SK-N-SH treated with all-trans-retinoic acid at 6 μM for 48 hours (cell line): ENCODE results near the gene DMD.

Experiments used
- ARNTL ChIP-seq: fragments of 450-650 bp; formaldehyde crosslinking; IDR thresholded peaks from 2 replicates; pipeline ENCODE4 v1.5.0; 2020; ENCODE audit warnings: low read depth, mild to moderate bottlenecking, moderate library complexity, borderline replicate concordance
- BACH2 ChIP-seq: fragments of 250-450 bp; sonication (Bioruptor Pico); IDR thresholded peaks from 2 replicates; pipeline ENCODE4 v1.9.0; 2021; ENCODE audit warnings: mild to moderate bottlenecking, borderline replicate concordance
- CSRNP3 ChIP-seq: fragments of 250-450 bp; sonication (Bioruptor Pico); IDR thresholded peaks from 2 replicates; pipeline ENCODE4 v1.5.1; 2021; ENCODE audit warnings: mild to moderate bottlenecking, moderate library complexity
- ESRRG ChIP-seq: fragments of 250-450 bp; sonication (Bioruptor Pico); IDR thresholded peaks from 2 replicates; pipeline ENCODE4 v1.6.1; 2021; ENCODE audit warnings: mild to moderate bottlenecking
- PATZ1 ChIP-seq: fragments of 250-450 bp; sonication (Bioruptor Pico); IDR thresholded peaks from 2 replicates; pipeline ENCODE4 v1.8.0; 2020; ENCODE audit warnings: mild to moderate bottlenecking, moderate library complexity, borderline replicate concordance
- PPARA ChIP-seq: fragments of 250-450 bp; sonication (Bioruptor Pico); IDR thresholded peaks from 2 replicates; pipeline ENCODE4 v1.5.0; 2020; ENCODE audit warnings: mild to moderate bottlenecking, borderline replicate concordance
- RARB ChIP-seq: fragments of 250-450 bp; sonication (Bioruptor Pico); IDR thresholded peaks from 2 replicates; pipeline ENCODE4 v1.8.0; 2021; ENCODE audit warnings: mild to moderate bottlenecking, moderate library complexity
- TCF4 ChIP-seq: fragments of 250-450 bp; sonication (Bioruptor Pico); IDR thresholded peaks from 2 replicates; pipeline ENCODE4 v1.8.0; 2021; ENCODE audit warnings: mild to moderate bottlenecking, moderate library complexity, borderline replicate concordance
- TOX ChIP-seq: fragments of 250-450 bp; sonication (Bioruptor Pico); IDR thresholded peaks from 2 replicates; pipeline ENCODE4 v1.8.0; 2021; ENCODE audit warnings: mild to moderate bottlenecking, moderate library complexity, borderline replicate concordance
- ZC3H10 ChIP-seq: fragments of 250-450 bp; sonication (Bioruptor Pico); IDR thresholded peaks from 2 replicates; pipeline ENCODE4 v1.5.1; 2021; ENCODE audit warnings: mild to moderate bottlenecking, moderate library complexity
- ZNF8 ChIP-seq: fragments of 450-650 bp; formaldehyde crosslinking; IDR thresholded peaks from 2 replicates; pipeline ENCODE4 v1.5.0; 2020; ENCODE audit warnings: mild to moderate bottlenecking, moderate library complexity

GRCh38 chrX:31704938-31705337 is 1506.4 kb downstream of the DMD start:
- TF ChIP-seq ESRRG (CRISPR knock-in tag) (no peak), PPARA (CRISPR knock-in tag) (no peak), BACH2 (CRISPR knock-in tag) (no peak), ZNF8 (CRISPR knock-in tag) (no peak), RARB (CRISPR knock-in tag) (no peak), ZC3H10 (CRISPR knock-in tag) (no peak), PATZ1 (CRISPR knock-in tag) (no peak), TOX (CRISPR knock-in tag) (no peak), TCF4 (CRISPR knock-in tag) (no peak), ARNTL (CRISPR knock-in tag) (no peak), CSRNP3 (CRISPR knock-in tag) (no peak)
